Uterus (tissue), 4 donors: Measurements from ENCODE around the gene KCNMA1. TPM values are rescaled to one million over a fixed set of nuclear protein-coding genes. Genes with fewer than 3 reads are reported as not detected.

Experiments
- DNase-seq, 2 donors: peaks; one replicate each; pipeline ENCODE4 v3.0.0-alpha.2; 2019 to 2020
- H3K27ac ChIP-seq, 2 donors: fragments of 200-600 bp; sonication (generic); 1 replicate in 1 of 2; 2 replicates in 1 of 2; pipeline ENCODE4 v1.5.1; 2016 to 2018
- H3K27me3 ChIP-seq, 2 donors: fragments of 200-600 bp; sonication (generic); one replicate each; pipeline ENCODE4 v1.5.1; 2018 to 2019; ENCODE audit warnings: control low read depth in 1 of 2
- H3K36me3 ChIP-seq, 2 donors: fragments of 200-600 bp; sonication (generic); one replicate each; pipeline ENCODE4 v1.5.1; 2019; ENCODE audit warnings: control low read depth in 1 of 2
- H3K4me1 ChIP-seq, 2 donors: fragments of 200-600 bp; sonication (generic); one replicate each; pipeline ENCODE4 v1.5.1; 2018 to 2019; ENCODE audit warnings: control low read depth in 1 of 2
- H3K4me3 ChIP-seq, 2 donors: fragments of 200-600 bp; sonication (generic); 1 replicate in 1 of 2; 2 replicates in 1 of 2; pipeline ENCODE4 v1.5.1; 2018 to 2019; ENCODE audit warnings: mild to moderate bottlenecking in 1 of 2
- H3K9me3 ChIP-seq, 2 donors: fragments of 200-600 bp; sonication (generic); one replicate each; pipeline ENCODE4 v1.5.1; 2019; ENCODE audit warnings: control low read depth in 1 of 2
- POLR2A ChIP-seq, 2 donors: fragments of 450-650 bp; IDR thresholded peaks; one replicate each; pipeline ENCODE4 v1.6.1; 2016; ENCODE audit warnings: antibody characterized with exemption in 2 of 2, mild to moderate bottlenecking in 1 of 2, moderate library complexity in 1 of 2
- intact Hi-C: fragments of 100-400 bp; cut with DNase I; formaldehyde crosslinking; loops from one replicate; pipeline ENCODE4 v1.15.1; 2023; ENCODE audit warnings: low total_unique reads
- total RNA-seq, 4 donors: library from RNA; depleted of rRNA in 3 of 4; stranded (reverse); fragments of >200 nt in 3 of 4; gene quantifications; one replicate each; pipeline versions ENCODE4 v1.1.0 to v1.2.4, GENCODE V29; 2014 to 2023
- TF ChIP-seq, protein P1 (sequence below), 4 experiments: fragments of 200-600 bp in 2 of 4; fragments of 450-650 bp in 2 of 4; sonication (generic) in 2 of 4; IDR thresholded peaks; one replicate each; pipeline ENCODE4 v1.5.1; 2016 to 2019; ENCODE audit warnings: antibody characterized with exemption in 4 of 4, mild to moderate bottlenecking in 2 of 4, moderate library complexity in 1 of 4
- donor health status: DM: yes; HTN: yes; CAD: no.

The KCNMA1 gene
- total RNA-seq, 4 donors from 2014 or later = 86.2 to 236 (median 164) TPM

DNA sequence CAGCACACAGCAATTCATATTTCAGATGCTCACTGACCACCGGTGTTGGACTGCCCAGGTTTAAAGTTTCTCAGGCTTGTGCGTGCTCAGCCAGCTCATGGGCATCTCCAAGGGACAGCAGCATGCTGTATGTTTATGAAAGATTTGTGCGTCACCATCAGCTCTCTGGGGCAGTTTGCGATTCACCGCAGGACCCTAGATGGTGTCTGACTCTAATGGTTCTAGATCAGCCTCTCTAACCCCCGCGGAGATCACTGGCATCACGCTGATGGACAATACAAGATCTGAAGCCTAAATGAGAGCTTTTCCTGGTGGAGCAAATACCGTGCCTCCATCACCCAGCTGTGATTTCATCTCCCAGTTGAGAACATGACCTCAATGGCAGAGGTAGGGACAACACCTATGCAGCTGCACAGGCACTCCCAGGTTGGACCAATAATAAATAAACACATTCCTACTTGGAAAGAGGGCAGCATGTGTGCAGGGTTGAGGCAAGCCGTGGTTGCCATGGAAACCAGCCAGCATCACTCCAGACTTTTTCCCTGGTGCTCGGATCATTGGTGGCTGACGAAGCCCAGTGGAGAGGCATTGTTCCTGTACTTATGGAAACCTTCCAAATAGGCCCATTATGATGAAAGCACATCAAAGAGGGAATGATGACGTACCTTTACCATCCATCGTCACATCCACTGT lies 253.6 kb downstream of the KCNMA1 start:
- DNase-seq = no peak
- H3K27ac ChIP-seq = peak overlapping the region in 1 of 2 donors; percentile 5
- TF ChIP-seq, protein P1, sequence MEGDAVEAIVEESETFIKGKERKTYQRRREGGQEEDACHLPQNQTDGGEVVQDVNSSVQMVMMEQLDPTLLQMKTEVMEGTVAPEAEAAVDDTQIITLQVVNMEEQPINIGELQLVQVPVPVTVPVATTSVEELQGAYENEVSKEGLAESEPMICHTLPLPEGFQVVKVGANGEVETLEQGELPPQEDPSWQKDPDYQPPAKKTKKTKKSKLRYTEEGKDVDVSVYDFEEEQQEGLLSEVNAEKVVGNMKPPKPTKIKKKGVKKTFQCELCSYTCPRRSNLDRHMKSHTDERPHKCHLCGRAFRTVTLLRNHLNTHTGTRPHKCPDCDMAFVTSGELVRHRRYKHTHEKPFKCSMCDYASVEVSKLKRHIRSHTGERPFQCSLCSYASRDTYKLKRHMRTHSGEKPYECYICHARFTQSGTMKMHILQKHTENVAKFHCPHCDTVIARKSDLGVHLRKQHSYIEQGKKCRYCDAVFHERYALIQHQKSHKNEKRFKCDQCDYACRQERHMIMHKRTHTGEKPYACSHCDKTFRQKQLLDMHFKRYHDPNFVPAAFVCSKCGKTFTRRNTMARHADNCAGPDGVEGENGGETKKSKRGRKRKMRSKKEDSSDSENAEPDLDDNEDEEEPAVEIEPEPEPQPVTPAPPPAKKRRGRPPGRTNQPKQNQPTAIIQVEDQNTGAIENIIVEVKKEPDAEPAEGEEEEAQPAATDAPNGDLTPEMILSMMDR (IDR thresholded peaks at IDR 0.05) = no peak
- TF ChIP-seq POLR2A (IDR thresholded peaks at IDR 0.05) = no peak
- intact Hi-C loops = no loop called here
- H3K36me3 ChIP-seq = no peaks in the 10 kb centered on the region
- H3K27me3 ChIP-seq = no peaks in the 10 kb centered on the region
- H3K4me1 ChIP-seq = peaks cover 3 to 8% of the 10 kb centered on the region in 2 donors
- no peaks in the 10 kb centered on the region for H3K9me3 ChIP-seq
- H3K4me3 ChIP-seq = no peak overlapping the region

DNA sequence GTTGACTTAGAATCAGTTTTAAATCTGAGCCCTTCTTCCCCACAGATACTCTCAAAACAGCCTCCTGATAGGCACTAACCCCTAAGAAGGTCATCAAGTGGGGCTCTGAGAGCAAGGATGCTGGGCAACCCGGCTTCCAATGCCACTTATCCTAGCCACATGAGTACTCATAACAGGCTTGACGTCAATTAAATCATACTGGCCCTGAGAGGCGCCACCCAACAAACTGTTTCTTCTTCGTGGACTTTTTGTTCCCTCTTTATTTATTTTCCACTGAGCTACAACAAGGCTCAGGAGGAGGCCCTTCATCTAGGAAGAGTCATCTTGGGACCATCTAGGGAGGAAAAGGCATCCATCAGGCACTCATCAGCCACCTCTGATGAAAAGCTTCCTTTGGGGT lies 255.9 kb downstream of the KCNMA1 start:
- Histone ChIP-seq H3K9me3 (no peaks in the 10 kb centered on the region), H3K4me1 (peaks cover 0 to 3% of the 10 kb centered on the region in 2 donors), H3K27me3 (no peaks in the 10 kb centered on the region), H3K4me3 (no peak overlapping the region), H3K36me3 (no peaks in the 10 kb centered on the region), H3K27ac (no peak overlapping the region)
- intact Hi-C loops = no loop called here
- TF ChIP-seq POLR2A (IDR thresholded peaks at IDR 0.05) = no peak
- TF ChIP-seq, protein P1 (IDR thresholded peaks at IDR 0.05) = no peak
- no peak for DNase-seq

DNA sequence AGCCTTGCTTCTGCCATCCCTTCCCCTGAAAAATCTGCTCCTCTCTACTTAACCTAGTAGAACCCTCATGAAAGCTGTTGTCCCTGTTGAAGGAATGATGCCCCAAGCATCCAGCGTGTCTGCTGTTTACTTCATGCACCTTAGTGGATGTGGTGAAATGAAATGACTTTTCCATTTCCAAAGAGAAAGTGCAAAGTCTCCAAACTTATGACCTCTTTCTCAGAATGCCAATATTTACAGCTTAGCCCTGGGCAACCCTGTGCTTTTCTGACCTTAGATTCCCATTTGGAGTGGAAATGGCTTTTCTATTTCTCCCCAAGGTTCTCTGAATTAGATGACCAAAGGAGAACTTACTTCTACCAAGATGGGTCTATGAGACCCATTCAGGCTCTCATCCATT lies 256.9 kb downstream of the KCNMA1 start:
- H3K27me3 ChIP-seq = no peaks in the 10 kb centered on the region
- no peak overlapping the region for H3K27ac ChIP-seq
- TF ChIP-seq, protein P1 (IDR thresholded peaks at IDR 0.05) = no peak
- TF ChIP-seq POLR2A (IDR thresholded peaks at IDR 0.05) = no peak
- DNase-seq = no peak
- H3K9me3 ChIP-seq = no peaks in the 10 kb centered on the region
- intact Hi-C loops = no loop called here
- H3K36me3 ChIP-seq = no peaks in the 10 kb centered on the region
- peaks cover 0 to 3% of the 10 kb centered on the region in 2 donors for H3K4me1 ChIP-seq
- H3K4me3 ChIP-seq = no peak overlapping the region

DNA sequence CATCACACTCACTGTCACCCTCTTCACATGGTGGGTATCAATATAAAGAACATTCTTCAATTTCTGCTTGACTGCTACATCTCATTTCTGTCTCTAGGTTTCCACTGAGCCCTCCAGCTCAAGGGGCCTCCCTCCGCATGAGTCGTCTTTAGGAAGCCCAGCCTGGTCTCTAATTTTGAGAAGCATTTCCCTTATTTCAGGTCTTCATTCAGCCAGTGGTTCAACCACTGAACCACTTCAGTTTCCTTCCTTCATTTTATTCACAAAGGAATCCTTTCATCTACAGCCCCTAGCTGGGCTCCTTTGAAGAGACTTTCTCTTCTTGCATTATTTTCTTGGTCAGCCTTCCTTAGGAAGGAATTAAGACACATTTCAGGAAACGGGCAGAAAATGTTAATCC lies 257.4 kb downstream of the KCNMA1 start:
- H3K4me3 ChIP-seq = no peak overlapping the region
- no peaks in the 10 kb centered on the region for H3K9me3 ChIP-seq
- H3K4me1 ChIP-seq = peaks cover 0 to 3% of the 10 kb centered on the region in 2 donors
- TF ChIP-seq, protein P1 (IDR thresholded peaks at IDR 0.05) = no peak
- no peak for TF ChIP-seq POLR2A (IDR thresholded peaks at IDR 0.05)
- DNase-seq = no peak
- intact Hi-C loops = no loop called here
- H3K27me3 ChIP-seq = no peaks in the 10 kb centered on the region
- no peak overlapping the region for H3K27ac ChIP-seq
- no peaks in the 10 kb centered on the region for H3K36me3 ChIP-seq

DNA sequence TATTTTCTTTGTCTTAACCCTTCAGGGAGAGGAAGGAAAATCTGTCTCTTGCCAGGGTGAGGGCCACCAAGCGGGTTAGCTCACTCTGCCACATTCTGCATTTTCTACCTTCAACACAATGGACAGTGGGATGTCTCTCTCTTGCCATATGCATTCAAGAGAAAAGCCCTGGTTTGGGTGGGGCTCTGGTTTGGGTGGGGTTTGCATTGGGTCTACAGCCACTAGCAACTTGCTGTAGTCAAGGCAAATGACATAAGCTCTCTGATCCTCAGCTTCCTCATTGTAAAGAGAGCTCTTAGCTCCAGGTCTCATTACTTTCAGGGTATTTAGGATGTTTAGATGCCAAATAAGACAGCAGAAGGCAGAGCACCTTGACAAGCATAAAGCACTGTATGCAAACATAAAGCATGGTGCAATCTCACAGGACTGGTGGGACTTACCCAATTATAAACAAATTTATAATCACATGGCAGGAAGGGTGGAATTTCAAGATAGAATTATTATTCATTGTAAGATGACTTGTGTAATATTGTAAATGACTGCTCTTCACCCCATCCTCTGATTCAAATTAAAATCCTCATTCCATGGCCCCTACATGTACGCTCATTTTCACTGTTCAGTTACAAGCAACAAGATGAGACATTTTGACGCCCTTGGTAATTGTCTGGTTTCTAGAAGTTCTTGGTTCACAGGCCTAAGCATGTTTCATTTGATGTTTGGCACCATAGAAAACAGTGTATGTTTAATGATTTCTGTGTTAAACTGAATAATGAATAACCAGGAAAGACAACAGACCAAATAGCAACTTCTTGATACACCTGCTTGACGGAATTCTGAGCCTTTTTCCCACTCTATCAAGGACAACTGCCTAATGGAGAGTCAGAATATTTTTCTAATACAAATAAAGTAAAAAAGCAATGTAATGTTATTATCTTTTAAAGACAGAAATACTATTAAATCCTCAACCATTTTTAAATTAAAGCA lies 258.9 kb downstream of the KCNMA1 start:
- Histone ChIP-seq H3K36me3 (no peaks in the 10 kb centered on the region), H3K4me3 (no peak overlapping the region), H3K27me3 (no peaks in the 10 kb centered on the region), H3K4me1 (peaks cover 0 to 3% of the 10 kb centered on the region in 2 donors), H3K9me3 (no peaks in the 10 kb centered on the region), H3K27ac (no peak overlapping the region)
- DNase-seq = no peak
- no peak for TF ChIP-seq POLR2A (IDR thresholded peaks at IDR 0.05)
- TF ChIP-seq, protein P1 (IDR thresholded peaks at IDR 0.05) = no peak
- intact Hi-C loops = no loop called here
